NCI-H2227 treated with DMSO at 0.1 percent for 48 hours (cell line): ENCODE measurements around the gene SFN.

Experiments used
- DNase-seq: peaks from one replicate; lab custom pipeline; 2025; lab: John Stamatoyannopoulos, UW

SFN gene

DNA sequence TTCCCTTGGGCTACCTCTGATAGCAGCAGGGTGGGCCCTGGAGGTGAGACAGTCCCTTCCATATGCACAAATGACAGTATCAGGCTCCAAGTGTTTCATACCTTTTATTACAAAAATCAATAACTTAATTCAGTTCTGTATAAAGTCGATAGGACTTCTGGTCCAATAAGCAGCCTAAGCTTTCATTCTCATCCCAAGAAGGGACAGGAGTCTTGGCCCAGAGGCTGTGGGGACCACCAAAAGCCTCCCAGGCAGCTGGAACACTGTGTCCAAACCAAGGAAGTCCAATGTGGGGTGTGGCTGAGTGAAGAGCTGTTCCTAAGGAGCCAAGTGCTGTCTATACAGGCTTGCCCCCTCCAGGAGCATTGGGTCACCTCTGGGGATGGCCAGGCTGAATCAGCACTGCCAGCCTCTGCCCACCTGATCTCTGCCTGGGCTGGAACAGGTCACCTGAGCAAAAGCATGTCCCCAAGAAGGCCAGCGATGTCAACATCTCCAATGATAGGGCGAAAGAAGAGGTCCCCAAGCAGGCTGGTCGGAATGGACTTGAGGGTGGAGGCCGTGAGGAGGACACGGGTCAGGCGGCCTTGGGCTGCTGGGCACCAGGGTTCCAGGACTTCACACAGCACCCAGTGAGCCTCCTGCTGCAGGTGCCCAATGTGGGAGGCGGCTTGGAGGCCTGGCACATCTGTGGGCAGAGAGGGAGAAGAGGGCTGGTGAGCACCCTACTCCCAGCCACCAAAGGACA is 48.6 kb downstream of the SFN start:
- no peak for DNase-seq

- no peak for DNase-seq
Observed at GRCh38 chr1:26912147-26912490, 49.2 kb downstream of the SFN start.

DNA sequence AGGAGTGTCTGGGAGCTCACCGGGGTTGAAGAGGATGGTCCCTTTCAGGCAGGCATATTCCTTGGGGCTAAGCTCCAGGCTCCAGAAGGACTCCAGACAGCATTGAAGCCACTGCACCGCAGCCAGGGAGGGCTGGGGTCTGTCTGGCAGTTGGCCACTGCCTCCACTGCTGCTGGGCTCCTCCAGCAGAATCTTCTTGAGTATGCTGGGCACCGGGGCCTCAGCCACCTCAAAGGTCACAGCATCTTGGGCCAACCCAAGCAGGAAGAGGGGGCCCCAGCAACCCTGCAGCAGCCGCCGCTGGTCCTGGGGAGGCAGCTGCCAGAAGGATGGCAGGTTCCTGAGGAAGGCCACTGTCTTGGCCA is 50.4 kb downstream of the SFN start:
- no peak for DNase-seq
